Measurements from ENCODE around the gene LRRK1. TPM values are rescaled to one million over a fixed set of nuclear protein-coding genes. Genes with fewer than 3 reads are reported as not detected.

Gene LRRK1
- total RNA-seq, 2 donors from 2014 or later, result 18.6 to 20.3 TPM

- no peak overlapping the region for H3K27ac ChIP-seq
- DNase-seq (ENCODE audit: low spot score), result no peak
- WGBS, result 80% methylated on average over 9 of the region's 9 CpGs
Measured at GRCh38 chr15:101089579-101090427, 170.6 kb downstream of the LRRK1 start.

DNA sequence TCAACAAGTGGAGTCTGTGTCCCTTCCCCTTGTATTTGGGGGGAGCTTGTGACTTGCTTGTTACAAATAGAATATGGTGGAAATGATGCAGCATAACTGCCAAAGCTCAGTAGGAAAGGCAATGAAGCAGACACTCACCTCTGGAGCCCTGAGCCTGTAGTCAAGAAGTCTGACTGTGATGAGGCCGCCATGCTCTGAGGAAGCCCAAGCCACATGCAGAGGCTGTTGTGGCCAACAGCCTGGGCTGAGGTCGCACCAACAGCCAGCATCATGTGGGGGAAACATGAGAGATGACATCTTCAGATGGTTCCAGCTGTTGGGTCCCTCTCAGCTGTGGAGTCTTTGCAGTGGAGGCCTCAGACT, 171.3 kb downstream of the LRRK1 start:
- H3K27ac ChIP-seq, result peak overlapping the region in 1 of 2 donors; percentile 9
- intact Hi-C loops (cut with DNase I), result no loop called here
- WGBS, result 100% methylated on average over 2 of the region's 2 CpGs
- no peaks in the 10 kb centered on the region for H3K36me3 ChIP-seq
- no peak for TF ChIP-seq POLR2A (IDR thresholded peaks at IDR 0.05)
- no peak for TF ChIP-seq POLR2AphosphoS5 (IDR thresholded peaks at IDR 0.05)
- TF ChIP-seq, protein P1, sequence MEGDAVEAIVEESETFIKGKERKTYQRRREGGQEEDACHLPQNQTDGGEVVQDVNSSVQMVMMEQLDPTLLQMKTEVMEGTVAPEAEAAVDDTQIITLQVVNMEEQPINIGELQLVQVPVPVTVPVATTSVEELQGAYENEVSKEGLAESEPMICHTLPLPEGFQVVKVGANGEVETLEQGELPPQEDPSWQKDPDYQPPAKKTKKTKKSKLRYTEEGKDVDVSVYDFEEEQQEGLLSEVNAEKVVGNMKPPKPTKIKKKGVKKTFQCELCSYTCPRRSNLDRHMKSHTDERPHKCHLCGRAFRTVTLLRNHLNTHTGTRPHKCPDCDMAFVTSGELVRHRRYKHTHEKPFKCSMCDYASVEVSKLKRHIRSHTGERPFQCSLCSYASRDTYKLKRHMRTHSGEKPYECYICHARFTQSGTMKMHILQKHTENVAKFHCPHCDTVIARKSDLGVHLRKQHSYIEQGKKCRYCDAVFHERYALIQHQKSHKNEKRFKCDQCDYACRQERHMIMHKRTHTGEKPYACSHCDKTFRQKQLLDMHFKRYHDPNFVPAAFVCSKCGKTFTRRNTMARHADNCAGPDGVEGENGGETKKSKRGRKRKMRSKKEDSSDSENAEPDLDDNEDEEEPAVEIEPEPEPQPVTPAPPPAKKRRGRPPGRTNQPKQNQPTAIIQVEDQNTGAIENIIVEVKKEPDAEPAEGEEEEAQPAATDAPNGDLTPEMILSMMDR (IDR thresholded peaks at IDR 0.05), result no peak
- no peaks in the 10 kb centered on the region for H3K27me3 ChIP-seq (replicated peaks; ENCODE audit: insufficient read depth)
- no peaks in the 10 kb centered on the region for H3K4me1 ChIP-seq (replicated peaks)
- H3K4me3 ChIP-seq, result no peak overlapping the region
- H3K9me3 ChIP-seq, result no peaks in the 10 kb centered on the region
- DNase-seq (ENCODE audit: low spot score), result no peak

More at GRCh38 chr15:101089579-101090427, 170.6 kb downstream of the LRRK1 start:
- Histone ChIP-seq H3K4me3 (no peak overlapping the region), H3K36me3 (no peaks in the 10 kb centered on the region), H3K9me3 (no peaks in the 10 kb centered on the region), H3K27me3 (replicated peaks; ENCODE audit: insufficient read depth) (no peaks in the 10 kb centered on the region), H3K4me1 (replicated peaks) (no peaks in the 10 kb centered on the region)
- intact Hi-C loops (cut with DNase I), result loop anchor here (2.0 to 5.0 kb wide), 2 partner anchors 73 to 163 kb away; partner anchors contain the start of gene CHSY1
- TF ChIP-seq, protein P1 (IDR thresholded peaks at IDR 0.05), result no peak
- TF ChIP-seq POLR2A (IDR thresholded peaks at IDR 0.05), result no peak
- TF ChIP-seq POLR2AphosphoS5 (IDR thresholded peaks at IDR 0.05), result no peak

DNA sequence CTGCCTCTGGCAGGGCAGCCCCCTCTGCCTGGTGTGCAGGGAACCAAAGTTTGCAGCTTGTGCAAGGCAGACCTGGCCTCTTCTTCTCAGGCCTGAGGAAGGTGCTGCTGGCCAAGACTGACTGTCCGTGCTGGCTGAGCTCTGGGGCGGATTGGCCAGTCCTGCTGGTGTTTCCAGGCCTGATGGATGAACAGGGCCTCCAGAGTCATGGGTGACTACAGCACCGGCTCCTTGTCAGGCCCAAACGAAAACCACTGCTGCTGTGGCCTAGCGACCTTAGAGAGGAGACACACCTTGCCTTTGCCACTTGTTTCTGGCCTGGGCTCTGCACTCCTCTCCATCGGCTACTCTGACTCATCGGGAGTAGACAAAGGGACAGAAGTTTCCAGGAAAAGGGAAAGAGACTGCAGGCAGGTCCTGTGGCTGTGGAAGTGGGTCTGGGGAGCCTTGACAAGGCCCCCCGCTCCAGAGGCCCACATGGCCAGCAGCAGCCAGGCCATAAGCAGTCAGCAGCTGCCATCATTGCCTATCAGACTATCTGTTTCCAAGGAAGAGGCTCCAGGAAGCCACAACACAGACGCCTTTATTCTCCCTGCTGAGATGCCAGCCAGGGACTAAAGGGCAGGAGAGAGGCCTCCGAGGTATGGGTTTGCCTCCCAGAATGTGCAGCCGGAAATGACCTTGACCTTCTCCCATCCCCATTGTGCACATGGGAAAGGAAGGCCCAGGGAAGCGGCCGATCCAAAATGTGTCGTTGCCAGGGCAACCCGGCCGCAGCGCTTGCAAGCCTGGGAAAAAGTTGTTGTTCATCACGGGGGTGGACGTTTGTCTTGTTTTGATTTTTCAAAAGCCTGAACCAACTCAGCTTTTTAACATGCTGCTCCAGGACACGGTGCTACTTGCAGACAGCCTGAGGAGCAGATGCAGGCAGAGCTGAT, 172.2 kb downstream of the LRRK1 start:
- H3K9me3 ChIP-seq, result no peaks in the 10 kb centered on the region
- peak overlapping the region in 1 of 2 donors; percentile 23 for H3K27ac ChIP-seq
- DNase-seq (ENCODE audit: low spot score), result no peak
- H3K36me3 ChIP-seq, result no peaks in the 10 kb centered on the region
- no peak overlapping the region for H3K4me3 ChIP-seq
- WGBS, result 65% methylated on average over 20 of the region's 20 CpGs
- intact Hi-C loops (cut with DNase I), result no loop called here
- no peaks in the 10 kb centered on the region for H3K4me1 ChIP-seq (replicated peaks)
- TF ChIP-seq, protein P1 (IDR thresholded peaks at IDR 0.05), result no peak
- no peak for TF ChIP-seq POLR2A (IDR thresholded peaks at IDR 0.05)
- TF ChIP-seq POLR2AphosphoS5 (IDR thresholded peaks at IDR 0.05), result no peak
- H3K27me3 ChIP-seq (replicated peaks; ENCODE audit: insufficient read depth), result no peaks in the 10 kb centered on the region

DNA sequence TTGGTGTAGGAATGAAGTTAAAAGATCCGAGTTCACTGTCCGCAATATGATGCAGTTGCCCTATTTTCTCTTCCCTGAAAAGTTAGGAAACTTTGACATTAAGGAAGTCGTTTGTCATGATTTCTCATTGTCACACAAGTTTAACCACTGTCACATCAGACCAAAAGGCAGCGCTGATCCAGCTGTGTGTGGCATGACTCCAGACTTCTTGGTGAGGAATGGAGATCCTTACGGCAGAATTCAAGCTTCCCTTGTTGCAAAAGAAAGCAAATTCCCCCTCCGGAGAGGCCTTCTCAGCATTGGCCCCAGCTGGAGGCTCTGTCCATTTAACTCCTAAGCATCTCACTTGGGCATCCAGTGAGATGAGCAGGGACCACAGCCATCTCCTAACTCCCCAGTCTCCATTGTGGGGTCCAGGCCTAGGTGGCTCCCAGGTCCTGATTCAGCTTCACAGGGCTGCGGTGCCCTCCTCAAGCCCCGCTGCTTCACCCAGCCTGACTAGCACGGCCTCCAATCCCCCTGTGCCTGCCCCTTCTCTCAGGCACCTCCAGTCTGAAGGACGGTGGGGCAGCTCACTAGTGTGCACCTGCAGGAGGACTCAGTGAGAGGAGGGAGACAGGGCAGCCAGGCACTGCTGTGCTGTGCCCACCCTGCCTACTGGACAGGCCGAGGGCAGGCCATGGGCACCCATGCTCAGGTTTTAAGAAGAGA, 173.2 kb downstream of the LRRK1 start:
- Histone ChIP-seq H3K27ac (no peak overlapping the region), H3K4me3 (no peak overlapping the region), H3K27me3 (replicated peaks; ENCODE audit: insufficient read depth) (no peaks in the 10 kb centered on the region), H3K36me3 (no peaks in the 10 kb centered on the region), H3K9me3 (no peaks in the 10 kb centered on the region), H3K4me1 (replicated peaks) (no peaks in the 10 kb centered on the region)
- TF ChIP-seq POLR2A (IDR thresholded peaks at IDR 0.05) (no peak), POLR2AphosphoS5 (IDR thresholded peaks at IDR 0.05) (no peak)
- TF ChIP-seq, protein P1 (IDR thresholded peaks at IDR 0.05), result no peak
- WGBS, result 77% methylated on average over 11 of the region's 11 CpGs
- no peak for DNase-seq (ENCODE audit: low spot score)
- intact Hi-C loops (cut with DNase I), result no loop called here

Data from prostate gland (tissue), 2 donors.